Psoas muscle (tissue), 8 donors: Measurements from ENCODE around the gene RYR1. TPM values are rescaled to one million over a fixed set of nuclear protein-coding genes. Genes with fewer than 3 reads are reported as not detected.

Source experiments
- ATAC-seq, 4 donors: fragments of 200-7000 bp; cut with Tn5 transposase; one replicate each; pipeline ENCODE4 v1.9.1; 2020; ENCODE audit warnings: moderate library complexity in 3 of 4, mild to moderate bottlenecking in 2 of 4
- DNase-seq, 2 donors: peaks; one replicate each; pipeline ENCODE4 v3.0.0-alpha.2; 2020
- H3K27ac ChIP-seq: fragments of 200-600 bp; one replicate; pipeline ENCODE4 v1.8.0; 2022
- H3K27me3 ChIP-seq, 3 donors: fragments of 200-600 bp in 1 of 3; one replicate each; pipeline versions ENCODE4 v1.6.1 to v1.8.0; 2013 to 2022; ENCODE audit warnings: low read length in 2 of 3, mild to moderate bottlenecking in 2 of 3, moderate library complexity in 1 of 3; ENCODE audit not compliant: insufficient read depth in 3 of 3
- H3K36me3 ChIP-seq, 2 donors: fragments of 200-600 bp in 1 of 2; one replicate each; pipeline versions ENCODE4 v1.6.1 to v1.8.0; 2013 to 2022; ENCODE audit warnings: low read depth in 1 of 2, mild to moderate bottlenecking in 1 of 2, moderate library complexity in 1 of 2; ENCODE audit not compliant: insufficient read depth in 1 of 2
- H3K4me1 ChIP-seq: fragments of 200-600 bp; one replicate; pipeline ENCODE4 v1.8.0; 2022
- H3K4me3 ChIP-seq: fragments of 200-600 bp; one replicate; pipeline ENCODE4 v1.8.0; 2022; ENCODE audit warnings: mild to moderate bottlenecking
- H3K9me3 ChIP-seq: fragments of 200-600 bp; one replicate; pipeline ENCODE4 v1.8.0; 2022
- WGBS, 3 donors: extraction: QIAGEN DNeasy Blood & Tissue Kit; methylation state at CpG; one replicate each; pipeline versions ENCODE4 v1.1.6 to v1.1.7; 2013; 5-methylcytosine and 5-hydroxymethylcytosine counted together
- intact Hi-C, 2 donors: fragments of 100-400 bp; cut with DNase I; formaldehyde crosslinking; loops; one replicate each; pipeline versions ENCODE4 v1.11.0 to v1.14.2; 2022
- polyA plus RNA-seq, 3 donors: library from polyadenylated mRNA; stranded (reverse); fragments of 200-250 nt; gene quantifications; one replicate each; pipeline ENCODE4 v1.2.3, GENCODE V29; 2013
- total RNA-seq, 4 donors: library from RNA; stranded (reverse); fragmentation: NEBNext Ultra II Directional in 2 of 4; extraction: Animal tissue kit (Norgen Biotek cat#: 25700) in 2 of 4; gene quantifications; one replicate each; pipeline versions ENCODE4 v1.2.1 to v1.2.4, GENCODE V29; 2021 to 2023
- TF ChIP-seq, protein P1 (sequence below): fragments of 200-600 bp; IDR thresholded peaks from one replicate; pipeline ENCODE4 v1.8.0; 2022; ENCODE audit warnings: antibody characterized with exemption
- donor health status: healthy with polysubstance abuse.
- donor health status: DM: no; HTN: no; CAD: no; lungs with moderate emphysema.
- donor health status: Bipolar disorder and iron deficiency.
- donor health status: healthy.
- donor health status: DM: yes; HTN: yes; CAD: no.
- donor health status: DM: no; HTN: no; CAD: no.
- donor health status: DM: no; HTN: no; CAD: no.
- donor health status: DM: yes; HTN: yes; CAD: no.

RYR1 gene
- total and polyA plus RNA-seq, 7 donors: 56.0 to 1,211 (median 572) TPM

GRCh38 chr19:38443458-38443999 lies 10.0 kb downstream of the RYR1 start:
- intact Hi-C loops: no loop called here

DNA sequence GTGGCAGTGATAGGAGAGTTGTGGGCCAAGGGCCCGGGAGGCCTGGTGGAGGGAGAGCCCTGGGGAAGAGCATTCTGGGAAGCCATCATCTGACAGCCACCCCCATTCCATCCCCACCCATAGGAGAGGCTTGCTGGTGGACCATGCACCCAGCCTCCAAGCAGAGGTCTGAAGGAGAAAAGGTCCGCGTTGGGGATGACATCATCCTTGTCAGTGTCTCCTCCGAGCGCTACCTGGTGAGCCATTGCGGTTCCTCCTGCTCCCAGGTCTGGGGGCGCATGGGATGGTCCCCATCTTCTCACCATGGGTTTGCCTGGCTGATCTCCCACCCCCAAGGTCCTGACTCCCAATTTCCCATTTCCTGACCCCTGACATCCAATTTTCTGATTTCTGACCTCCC lies 10.5 kb downstream of the RYR1 start:
- H3K27me3 ChIP-seq: no peaks in the 10 kb centered on the region
- intact Hi-C loops: no loop called here
- WGBS, 3 donors: 74 to 87% (median 81%) methylated on average over 7 of the region's 7 CpGs
- TF ChIP-seq, protein P1, sequence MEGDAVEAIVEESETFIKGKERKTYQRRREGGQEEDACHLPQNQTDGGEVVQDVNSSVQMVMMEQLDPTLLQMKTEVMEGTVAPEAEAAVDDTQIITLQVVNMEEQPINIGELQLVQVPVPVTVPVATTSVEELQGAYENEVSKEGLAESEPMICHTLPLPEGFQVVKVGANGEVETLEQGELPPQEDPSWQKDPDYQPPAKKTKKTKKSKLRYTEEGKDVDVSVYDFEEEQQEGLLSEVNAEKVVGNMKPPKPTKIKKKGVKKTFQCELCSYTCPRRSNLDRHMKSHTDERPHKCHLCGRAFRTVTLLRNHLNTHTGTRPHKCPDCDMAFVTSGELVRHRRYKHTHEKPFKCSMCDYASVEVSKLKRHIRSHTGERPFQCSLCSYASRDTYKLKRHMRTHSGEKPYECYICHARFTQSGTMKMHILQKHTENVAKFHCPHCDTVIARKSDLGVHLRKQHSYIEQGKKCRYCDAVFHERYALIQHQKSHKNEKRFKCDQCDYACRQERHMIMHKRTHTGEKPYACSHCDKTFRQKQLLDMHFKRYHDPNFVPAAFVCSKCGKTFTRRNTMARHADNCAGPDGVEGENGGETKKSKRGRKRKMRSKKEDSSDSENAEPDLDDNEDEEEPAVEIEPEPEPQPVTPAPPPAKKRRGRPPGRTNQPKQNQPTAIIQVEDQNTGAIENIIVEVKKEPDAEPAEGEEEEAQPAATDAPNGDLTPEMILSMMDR: no peak
- DNase-seq (no peak), ATAC-seq (no peak)
- H3K4me1 ChIP-seq: peaks cover 22% of the 10 kb centered on the region
- H3K9me3 ChIP-seq: no peaks in the 10 kb centered on the region
- H3K27ac ChIP-seq: no peak overlapping the region
- H3K4me3 ChIP-seq: no peak overlapping the region
- peaks cover 0 to 78% of the 10 kb centered on the region in 2 donors for H3K36me3 ChIP-seq

More at GRCh38 chr19:38443458-38443999, 10.0 kb downstream of the RYR1 start:
- ATAC-seq (no peak), DNase-seq (no peak)
- 65 to 71% (median 69%) methylated on average over 15 of the region's 15 CpGs for WGBS, 3 donors
- no peak overlapping the region for H3K27ac ChIP-seq
- peaks cover 0 to 73% of the 10 kb centered on the region in 2 donors for H3K36me3 ChIP-seq
- TF ChIP-seq, protein P1: no peak
- no peaks in the 10 kb centered on the region for H3K9me3 ChIP-seq
- peaks cover 26% of the 10 kb centered on the region for H3K4me1 ChIP-seq
- no peak overlapping the region for H3K4me3 ChIP-seq
- H3K27me3 ChIP-seq: no peaks in the 10 kb centered on the region

GRCh38 chr19:38445362-38445761 lies 11.9 kb downstream of the RYR1 start:
- peaks cover 10% of the 10 kb centered on the region for H3K4me1 ChIP-seq
- no peaks in the 10 kb centered on the region for H3K9me3 ChIP-seq
- ATAC-seq (no peak), DNase-seq (no peak)
- 85 to 95% (median 87%) methylated on average over 7 of the region's 7 CpGs for WGBS, 3 donors
- H3K4me3 ChIP-seq: no peak overlapping the region
- peaks cover 0 to 88% of the 10 kb centered on the region in 2 donors for H3K36me3 ChIP-seq
- H3K27me3 ChIP-seq: no peaks in the 10 kb centered on the region
- intact Hi-C loops: no loop called here
- TF ChIP-seq, protein P1: no peak
- H3K27ac ChIP-seq: no peak overlapping the region

DNA sequence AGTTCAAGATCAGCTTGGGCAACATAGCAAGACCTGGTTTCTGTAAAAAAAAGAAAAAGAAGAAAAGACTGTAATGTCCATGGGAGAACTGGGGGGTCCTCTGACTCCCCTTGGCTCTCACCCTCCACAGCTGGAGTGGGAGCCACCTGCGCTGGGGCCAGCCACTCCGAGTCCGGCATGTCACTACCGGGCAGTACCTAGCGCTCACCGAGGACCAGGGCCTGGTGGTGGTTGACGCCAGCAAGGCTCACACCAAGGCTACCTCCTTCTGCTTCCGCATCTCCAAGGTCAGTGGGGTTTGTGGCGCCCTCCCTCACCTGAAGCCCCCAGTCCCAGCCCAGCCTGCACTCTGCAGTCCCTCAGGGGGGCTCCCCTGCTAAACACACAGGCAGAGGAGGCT lies 14.7 kb downstream of the RYR1 start:
- intact Hi-C loops: no loop called here
- H3K4me3 ChIP-seq: no peak overlapping the region
- no peaks in the 10 kb centered on the region for H3K9me3 ChIP-seq
- peaks cover 5% of the 10 kb centered on the region for H3K4me1 ChIP-seq
- 93 to 98% (median 96%) methylated on average over 9 of the region's 9 CpGs for WGBS, 3 donors
- peaks cover 0 to 100% of the 10 kb centered on the region in 2 donors for H3K36me3 ChIP-seq
- ATAC-seq (no peak), DNase-seq (no peak)
- TF ChIP-seq, protein P1: no peak
- no peaks in the 10 kb centered on the region for H3K27me3 ChIP-seq
- H3K27ac ChIP-seq: peak overlapping the region; percentile 30

DNA sequence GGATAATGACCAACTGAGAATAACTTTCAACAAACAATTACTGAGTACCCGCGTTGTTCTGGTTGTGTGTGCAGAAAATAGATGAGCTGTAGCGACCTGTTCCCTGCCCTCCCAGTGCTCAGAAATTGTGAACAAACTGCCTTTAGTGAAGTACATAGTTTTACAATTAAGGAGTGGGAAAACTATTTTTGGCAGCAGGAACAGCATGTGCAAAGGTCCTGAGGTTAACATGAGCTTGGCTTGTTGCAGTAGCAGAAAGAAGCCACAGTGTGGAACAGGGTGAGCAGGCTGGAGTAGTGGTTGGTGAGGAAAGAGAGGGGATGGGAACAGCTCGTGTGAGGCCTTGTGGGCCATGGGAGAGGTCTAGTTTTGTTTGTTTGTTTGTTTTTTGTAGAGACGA lies 16.0 kb downstream of the RYR1 start:
- DNase-seq (no peak), ATAC-seq (peak in 1 of 4 donors; percentile 24)
- Histone ChIP-seq H3K36me3 (peaks cover 0 to 100% of the 10 kb centered on the region in 2 donors), H3K9me3 (no peaks in the 10 kb centered on the region), H3K4me3 (no peak overlapping the region), H3K4me1 (peaks cover 5% of the 10 kb centered on the region), H3K27ac (peak overlapping the region; percentile 27), H3K27me3 (no peaks in the 10 kb centered on the region)
- 78 to 88% (median 86%) methylated on average over 5 of the region's 5 CpGs for WGBS, 3 donors
- TF ChIP-seq, protein P1: no peak
- intact Hi-C loops: no loop called here
